Hepatocyte (in vitro differentiated cells): Measurements from ENCODE around the gene RBM48.

Source experiments
- EZH2 ChIP-seq: fragments of 200-600 bp; sonication (generic); IDR thresholded peaks from 2 replicates; pipeline ENCODE4 v1.6.1; 2016; ENCODE audit warnings: antibody characterized with exemption, mild to moderate bottlenecking, borderline replicate concordance
- EZH2phosphoT487 ChIP-seq: fragments of 200-600 bp; sonication (generic); IDR thresholded peaks from one replicate; pipeline ENCODE4 v1.6.1; 2018; ENCODE audit warnings: antibody characterized with exemption, mild to moderate bottlenecking, low read depth, moderate library complexity; ENCODE audit not compliant: unreplicated experiment, severe bottlenecking
- TF ChIP-seq, protein P1 (sequence below): fragments of 200-600 bp; sonication (generic); IDR thresholded peaks from 2 replicates; pipeline ENCODE4 v1.5.1; 2016; ENCODE audit warnings: antibody characterized with exemption, mild to moderate bottlenecking; ENCODE audit not compliant: poor library complexity

- TF ChIP-seq, protein P1, sequence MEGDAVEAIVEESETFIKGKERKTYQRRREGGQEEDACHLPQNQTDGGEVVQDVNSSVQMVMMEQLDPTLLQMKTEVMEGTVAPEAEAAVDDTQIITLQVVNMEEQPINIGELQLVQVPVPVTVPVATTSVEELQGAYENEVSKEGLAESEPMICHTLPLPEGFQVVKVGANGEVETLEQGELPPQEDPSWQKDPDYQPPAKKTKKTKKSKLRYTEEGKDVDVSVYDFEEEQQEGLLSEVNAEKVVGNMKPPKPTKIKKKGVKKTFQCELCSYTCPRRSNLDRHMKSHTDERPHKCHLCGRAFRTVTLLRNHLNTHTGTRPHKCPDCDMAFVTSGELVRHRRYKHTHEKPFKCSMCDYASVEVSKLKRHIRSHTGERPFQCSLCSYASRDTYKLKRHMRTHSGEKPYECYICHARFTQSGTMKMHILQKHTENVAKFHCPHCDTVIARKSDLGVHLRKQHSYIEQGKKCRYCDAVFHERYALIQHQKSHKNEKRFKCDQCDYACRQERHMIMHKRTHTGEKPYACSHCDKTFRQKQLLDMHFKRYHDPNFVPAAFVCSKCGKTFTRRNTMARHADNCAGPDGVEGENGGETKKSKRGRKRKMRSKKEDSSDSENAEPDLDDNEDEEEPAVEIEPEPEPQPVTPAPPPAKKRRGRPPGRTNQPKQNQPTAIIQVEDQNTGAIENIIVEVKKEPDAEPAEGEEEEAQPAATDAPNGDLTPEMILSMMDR: no peak
- TF ChIP-seq EZH2phosphoT487 (no peak), EZH2 (no peak)
These were observed 57.8 kb downstream of the RBM48 start for GRCh38 chr7:92586403-92586802.
